GM19025 (cell line): ENCODE data around the gene PADI3.
"Not testable (repeated sequence)": the region's sequence is repeated elsewhere in the genome, so short reads cannot be mapped to it uniquely, and the experiment has no call there.

Experiments
- ATAC-seq: cut with Tn5 transposase; IDR thresholded peaks from one replicate; pipeline ENCODE4 v1.9.1; 2021; ENCODE audit warnings: mild to moderate bottlenecking, low read depth, moderate library complexity; ENCODE audit not compliant: unreplicated experiment

PADI3 gene

GRCh38 chr1:17316704-17317103, 67.8 kb downstream of the PADI3 start:
- ATAC-seq, result no peak

GRCh38 chr1:17318262-17318661, 69.4 kb downstream of the PADI3 start:
- ATAC-seq, result no peak

- no peak for ATAC-seq
Measured at GRCh38 chr1:17319561-17320350, 70.9 kb downstream of the PADI3 start.

GRCh38 chr1:17321857-17322390, 73.0 kb downstream of the PADI3 start:
- not testable (repeated sequence) for ATAC-seq

- ATAC-seq, result no peak
Measured at GRCh38 chr1:17328855-17329254, 80.0 kb downstream of the PADI3 start.

- ATAC-seq, result no peak
Measured at GRCh38 chr1:17329610-17330009, 80.7 kb downstream of the PADI3 start.

GRCh38 chr1:17330856-17331255, 82.0 kb downstream of the PADI3 start:
- no peak for ATAC-seq

- no peak for ATAC-seq
Measured at GRCh38 chr1:17333081-17333480, 84.2 kb downstream of the PADI3 start.
